Measurements from ENCODE around the gene MED17. TPM values are rescaled to one million over a fixed set of nuclear protein-coding genes. Genes with fewer than 3 reads are reported as not detected.
"Not testable (repeated sequence)": the region's sequence is repeated elsewhere in the genome, so short reads cannot be mapped to it uniquely, and the experiment has no call there.

MED17 gene
- total and polyA plus RNA-seq, 2 of the 13 experiments (the other 11 are each of a cell fraction or from before 2014, with no cell fraction given), result 23.1 to 37.0 TPM

GRCh38 chr11:93745005-93745755 lies 38.9 kb upstream of the MED17 start (continued):
- TF ChIP-seq MNT (IDR thresholded peaks at IDR 0.05) (peak; percentile 42; the same call in 1 of the 2 replicates), RXRB (CRISPR knock-in tag; IDR thresholded peaks at IDR 0.05; ENCODE audit: borderline replicate concordance) (peak; percentile 37; the same call in 1 of the 2 replicates), ARID4A (CRISPR knock-in tag; IDR thresholded peaks at IDR 0.05; ENCODE audit: borderline replicate concordance) (peak; percentile 73; the same call in 1 of the 2 replicates), BCL6 (CRISPR knock-in tag; IDR thresholded peaks at IDR 0.05) (peak; percentile 53; the same call in 1 of the 2 replicates), ZNF772 (CRISPR knock-in tag; IDR thresholded peaks at IDR 0.05) (peak; percentile 22; the same call in 1 of the 2 replicates), ZNF3 (CRISPR knock-in tag; IDR thresholded peaks at IDR 0.05) (peak; percentile 4; the same call in 1 of the 2 replicates), ZNF317 (CRISPR knock-in tag; IDR thresholded peaks at IDR 0.05) (0 out of 2 replicates have a peak, but pooled peaks have one; percentile 3), ZSCAN5A (CRISPR knock-in tag; IDR thresholded peaks at IDR 0.05; ENCODE audit: borderline replicate concordance) (peak; percentile 62; the same call in 1 of the 2 replicates), NR2F2 (IDR thresholded peaks at IDR 0.05; ENCODE audit: borderline replicate concordance, low read depth) (peak; percentile 30; the same call in 1 of the 2 replicates), SAP130 (CRISPR knock-in tag; IDR thresholded peaks at IDR 0.05; ENCODE audit: low read depth) (peak; percentile 92), NR2F6 (CRISPR knock-in tag; IDR thresholded peaks at IDR 0.05) (peak; percentile 53; the same call in 1 of the 2 replicates), ZNF749 (CRISPR knock-in tag; IDR thresholded peaks at IDR 0.05; ENCODE audit: borderline replicate concordance) (0 out of 2 replicates have a peak, but pooled peaks have one; percentile 27), RBFOX2 (IDR thresholded peaks at IDR 0.05; ENCODE audit: low read depth, low read length) (peak; percentile 63), ZNF605 (CRISPR knock-in tag; IDR thresholded peaks at IDR 0.05) (peak; percentile 32; the same call in 1 of the 2 replicates)
- TF ChIP-seq, protein P1, sequence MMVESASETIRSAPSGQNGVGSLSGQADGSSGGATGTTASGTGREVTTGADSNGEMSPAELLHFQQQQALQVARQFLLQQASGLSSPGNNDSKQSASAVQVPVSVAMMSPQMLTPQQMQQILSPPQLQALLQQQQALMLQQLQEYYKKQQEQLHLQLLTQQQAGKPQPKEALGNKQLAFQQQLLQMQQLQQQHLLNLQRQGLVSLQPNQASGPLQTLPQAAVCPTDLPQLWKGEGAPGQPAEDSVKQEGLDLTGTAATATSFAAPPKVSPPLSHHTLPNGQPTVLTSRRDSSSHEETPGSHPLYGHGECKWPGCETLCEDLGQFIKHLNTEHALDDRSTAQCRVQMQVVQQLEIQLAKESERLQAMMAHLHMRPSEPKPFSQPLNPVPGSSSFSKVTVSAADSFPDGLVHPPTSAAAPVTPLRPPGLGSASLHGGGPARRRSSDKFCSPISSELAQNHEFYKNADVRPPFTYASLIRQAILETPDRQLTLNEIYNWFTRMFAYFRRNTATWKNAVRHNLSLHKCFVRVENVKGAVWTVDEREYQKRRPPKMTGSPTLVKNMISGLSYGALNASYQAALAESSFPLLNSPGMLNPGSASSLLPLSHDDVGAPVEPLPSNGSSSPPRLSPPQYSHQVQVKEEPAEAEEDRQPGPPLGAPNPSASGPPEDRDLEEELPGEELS (CRISPR knock-in tag; IDR thresholded peaks at IDR 0.05), result peak; percentile 90
- TF ChIP-seq, protein P2, sequence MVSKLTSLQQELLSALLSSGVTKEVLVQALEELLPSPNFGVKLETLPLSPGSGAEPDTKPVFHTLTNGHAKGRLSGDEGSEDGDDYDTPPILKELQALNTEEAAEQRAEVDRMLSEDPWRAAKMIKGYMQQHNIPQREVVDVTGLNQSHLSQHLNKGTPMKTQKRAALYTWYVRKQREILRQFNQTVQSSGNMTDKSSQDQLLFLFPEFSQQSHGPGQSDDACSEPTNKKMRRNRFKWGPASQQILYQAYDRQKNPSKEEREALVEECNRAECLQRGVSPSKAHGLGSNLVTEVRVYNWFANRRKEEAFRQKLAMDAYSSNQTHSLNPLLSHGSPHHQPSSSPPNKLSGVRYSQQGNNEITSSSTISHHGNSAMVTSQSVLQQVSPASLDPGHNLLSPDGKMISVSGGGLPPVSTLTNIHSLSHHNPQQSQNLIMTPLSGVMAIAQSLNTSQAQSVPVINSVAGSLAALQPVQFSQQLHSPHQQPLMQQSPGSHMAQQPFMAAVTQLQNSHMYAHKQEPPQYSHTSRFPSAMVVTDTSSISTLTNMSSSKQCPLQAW (CRISPR knock-in tag; IDR thresholded peaks at IDR 0.05), result peak; percentile 82; the same call in 1 of the 2 replicates
- TF ChIP-seq NR2F6 (IDR thresholded peaks at IDR 0.05), result not testable (repeated sequence)

Data from HepG2 (cell line).